Gastrocnemius medialis (tissue), 4 donors: ENCODE measurements around the gene MYCBP2. TPM values are rescaled to one million over a fixed set of nuclear protein-coding genes. Genes with fewer than 3 reads are reported as not detected.

Source experiments
- ATAC-seq, 2 donors: fragments of 150-250 bp; one replicate each; pipeline ENCODE4 v1.9.1; 2016
- DNase-seq, 2 donors: peaks; one replicate each; pipeline ENCODE4 v3.0.0-alpha.2; 2019
- H3K27ac ChIP-seq, 4 donors: fragments of 200-600 bp; sonication (generic); 1 replicate in 1 of 4; 2 replicates in 3 of 4; pipeline ENCODE4 v1.5.1; 2016 to 2018; ENCODE audit warnings: mild to moderate bottlenecking in 2 of 4, moderate library complexity in 1 of 4
- H3K27me3 ChIP-seq, 3 donors: fragments of 200-600 bp; sonication (generic) in 2 of 3; 1 replicate in 1 of 3; 2 replicates in 2 of 3; pipeline versions ENCODE4 v1.5.1 to v1.6.0; 2016 to 2019; ENCODE audit warnings: mild to moderate bottlenecking in 1 of 3, moderate library complexity in 1 of 3
- H3K36me3 ChIP-seq, 2 donors: fragments of 200-600 bp; sonication (generic) in 1 of 2; one replicate each; pipeline ENCODE4 v1.5.1; 2017 to 2018
- H3K4me1 ChIP-seq, 2 donors: fragments of 200-600 bp; sonication (generic) in 1 of 2; one replicate each; pipeline ENCODE4 v1.5.1; 2016 to 2017; ENCODE audit warnings: mild to moderate bottlenecking in 2 of 2
- H3K4me3 ChIP-seq, 4 donors: fragments of 200-600 bp; sonication (generic) in 3 of 4; 1 replicate in 1 of 4; 2 replicates in 3 of 4; pipeline ENCODE4 v1.5.1; 2016 to 2019; ENCODE audit warnings: mild to moderate bottlenecking in 2 of 4
- H3K9me3 ChIP-seq, 3 donors: fragments of 200-600 bp; sonication (generic) in 2 of 3; 1 replicate in 1 of 3; 2 replicates in 2 of 3; pipeline ENCODE4 v1.5.1; 2016 to 2019
- CTCF ChIP-seq, 5 experiments: fragments of 450-650 bp in 3 of 5; fragments of 200-600 bp in 2 of 5; sonication (generic) in 2 of 5; IDR thresholded peaks in 4 of 5; conservative IDR thresholded peaks in 1 of 5; 1 replicate in 4 of 5; 2 replicates in 1 of 5; pipeline ENCODE4 v1.5.1; 2016 to 2019; ENCODE audit warnings: antibody characterized with exemption in 5 of 5, mild to moderate bottlenecking in 3 of 5, moderate library complexity in 3 of 5
- POLR2A ChIP-seq, 2 donors: fragments of 450-650 bp; IDR thresholded peaks; one replicate each; pipeline ENCODE4 v1.6.1; 2017; ENCODE audit warnings: antibody characterized with exemption in 2 of 2, mild to moderate bottlenecking in 2 of 2, moderate library complexity in 2 of 2
- in situ Hi-C, 4 donors: fragments of 200-750 bp; cut with MboI; loops; one replicate each; pipeline versions ENCODE4 v1.15.0 to v1.8.0; 2017; ENCODE audit warnings: low sequenced_read_pairs in 4 of 4
- intact Hi-C: fragments of 100-400 bp; cut with DNase I; formaldehyde crosslinking; loops from one replicate; pipeline ENCODE4 v1.15.1; 2023; ENCODE audit warnings: low total_unique reads
- total RNA-seq, 4 donors: library from RNA; depleted of rRNA; stranded (reverse); fragments of >200 nt; gene quantifications; one replicate each; pipeline versions ENCODE4 v1.1.0 to v1.2.3, GENCODE V29; 2016

The MYCBP2 gene
- total RNA-seq, 4 donors from 2014 or later: 42.1 to 56.9 (median 45.1) TPM

DNA sequence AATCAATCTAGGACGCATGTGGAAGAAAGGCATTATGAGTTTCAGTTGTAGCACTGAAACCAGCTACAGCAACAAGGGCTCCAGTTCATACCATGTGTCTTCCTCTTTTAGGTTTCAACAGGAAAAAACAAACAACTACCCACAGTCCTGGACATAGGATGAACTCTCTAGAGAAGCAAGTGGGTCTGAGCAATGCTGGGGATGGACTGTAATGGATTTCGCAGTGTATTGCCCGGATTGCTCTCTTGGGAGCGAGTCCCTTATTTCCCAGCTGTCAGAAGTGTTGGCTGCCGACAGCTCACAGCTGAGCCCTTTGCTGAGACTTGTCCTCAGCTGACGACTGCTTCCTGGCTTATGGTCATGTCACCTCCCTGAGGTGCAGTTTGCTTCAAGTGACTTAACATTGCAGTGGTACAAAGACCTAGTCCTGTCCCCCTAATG, 12.1 kb upstream of the MYCBP2 start:
- TF ChIP-seq CTCF (IDR thresholded peaks at IDR 0.05 in 4 of 5, conservative IDR thresholded peaks at IDR 0.05 in 1 of 5) (no peak), POLR2A (IDR thresholded peaks at IDR 0.05) (no peak)
- in situ Hi-C loops: no loop called here
- H3K4me1 ChIP-seq: no peaks in the 10 kb centered on the region
- intact Hi-C loops: no loop called here
- DNase-seq: no peak
- H3K9me3 ChIP-seq: no peaks in the 10 kb centered on the region
- H3K4me3 ChIP-seq: no peak overlapping the region
- no peaks in the 10 kb centered on the region for H3K27me3 ChIP-seq
- H3K27ac ChIP-seq: no peak overlapping the region
- no peaks in the 10 kb centered on the region for H3K36me3 ChIP-seq
- ATAC-seq: peak in 1 of 2 donors; percentile 55

DNA sequence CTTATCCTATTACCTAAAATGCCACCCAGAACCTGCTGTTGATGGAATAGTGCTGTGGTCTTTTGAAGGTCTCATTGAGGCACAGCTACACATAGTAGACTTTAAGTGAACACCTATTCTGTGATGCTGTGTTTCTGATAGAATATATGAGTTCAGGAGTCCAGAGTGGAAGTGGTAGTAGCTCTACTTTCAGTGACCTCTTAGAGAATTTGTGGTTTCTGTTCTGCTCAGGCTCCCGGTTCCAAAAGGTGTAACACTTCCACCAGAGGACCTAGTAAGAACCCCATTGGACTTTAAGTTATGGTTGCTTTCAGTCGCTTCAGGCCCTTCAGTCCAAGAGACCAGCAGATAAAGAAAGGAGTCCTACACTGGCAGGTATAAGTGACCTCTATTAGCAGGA, 11.4 kb upstream of the MYCBP2 start:
- in situ Hi-C loops: no loop called here

DNA sequence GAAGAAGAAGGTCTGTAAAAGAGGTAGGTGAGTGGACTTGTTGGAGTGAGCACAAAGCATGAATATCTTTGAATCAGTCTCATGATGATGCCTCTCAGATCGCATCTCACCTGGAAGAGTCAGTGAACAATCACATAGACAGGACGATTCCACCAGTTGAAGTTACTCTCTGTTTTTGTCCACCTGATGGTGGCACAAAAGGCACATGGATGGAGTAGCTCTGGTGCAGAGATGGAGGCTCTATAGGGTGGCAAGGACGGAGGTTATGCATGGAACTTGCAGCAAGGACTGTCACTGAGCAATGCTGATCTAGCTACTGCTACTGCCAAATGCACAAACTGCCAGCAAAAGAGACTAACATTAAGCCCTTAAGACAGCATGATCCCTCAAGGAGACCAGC, 10.3 kb upstream of the MYCBP2 start:
- DNase-seq: no peak
- in situ Hi-C loops: no loop called here
- ATAC-seq: no peak
- Histone ChIP-seq H3K4me1 (no peaks in the 10 kb centered on the region), H3K4me3 (no peak overlapping the region), H3K9me3 (no peaks in the 10 kb centered on the region), H3K27ac (no peak overlapping the region), H3K27me3 (no peaks in the 10 kb centered on the region), H3K36me3 (no peaks in the 10 kb centered on the region)
- no peak for TF ChIP-seq POLR2A (IDR thresholded peaks at IDR 0.05)
- no peak for TF ChIP-seq CTCF (IDR thresholded peaks at IDR 0.05 in 4 of 5, conservative IDR thresholded peaks at IDR 0.05 in 1 of 5)
- intact Hi-C loops: no loop called here

More for the DNA sequence above, 11.4 kb upstream of the MYCBP2 start:
- H3K27ac ChIP-seq: no peak overlapping the region
- DNase-seq (no peak), ATAC-seq (no peak)
- no peaks in the 10 kb centered on the region for H3K27me3 ChIP-seq
- H3K36me3 ChIP-seq: no peaks in the 10 kb centered on the region
- no peak for TF ChIP-seq POLR2A (IDR thresholded peaks at IDR 0.05)
- intact Hi-C loops: no loop called here
- no peaks in the 10 kb centered on the region for H3K4me1 ChIP-seq
- no peaks in the 10 kb centered on the region for H3K9me3 ChIP-seq
- H3K4me3 ChIP-seq: no peak overlapping the region

GRCh38 chr13:77335543-77335942, 8.6 kb upstream of the MYCBP2 start:
- Histone ChIP-seq H3K9me3 (no peaks in the 10 kb centered on the region), H3K4me1 (peaks cover 0 to under 1% of the 10 kb centered on the region in 2 donors), H3K27ac (no peak overlapping the region), H3K4me3 (no peak overlapping the region), H3K27me3 (no peaks in the 10 kb centered on the region), H3K36me3 (no peaks in the 10 kb centered on the region)
- DNase-seq (no peak), ATAC-seq (no peak)
- TF ChIP-seq POLR2A (IDR thresholded peaks at IDR 0.05) (no peak), CTCF (IDR thresholded peaks at IDR 0.05 in 4 of 5, conservative IDR thresholded peaks at IDR 0.05 in 1 of 5) (no peak)
- intact Hi-C loops: no loop called here
- in situ Hi-C loops: no loop called here

- TF ChIP-seq POLR2A (IDR thresholded peaks at IDR 0.05): no peak
- in situ Hi-C loops: no loop called here
Observed at GRCh38 chr13:77333594-77333993, 6.7 kb upstream of the MYCBP2 start.

GRCh38 chr13:77331421-77331820, 4.5 kb upstream of the MYCBP2 start:
- no peak for ATAC-seq
- intact Hi-C loops (no loop called here), in situ Hi-C loops (no loop called here)
- Histone ChIP-seq H3K27ac (no peak overlapping the region), H3K9me3 (no peaks in the 10 kb centered on the region), H3K27me3 (no peaks in the 10 kb centered on the region), H3K4me1 (peaks cover 13 to 17% of the 10 kb centered on the region in 2 donors), H3K36me3 (no peaks in the 10 kb centered on the region), H3K4me3 (no peak overlapping the region)
- no peak for DNase-seq
- TF ChIP-seq CTCF (IDR thresholded peaks at IDR 0.05 in 4 of 5, conservative IDR thresholded peaks at IDR 0.05 in 1 of 5) (no peak), POLR2A (IDR thresholded peaks at IDR 0.05) (no peak)

More at GRCh38 chr13:77333594-77333993, 6.7 kb upstream of the MYCBP2 start:
- Histone ChIP-seq H3K36me3 (no peaks in the 10 kb centered on the region), H3K4me1 (peaks cover 4 to 10% of the 10 kb centered on the region in 2 donors), H3K27ac (no peak overlapping the region), H3K4me3 (no peak overlapping the region), H3K9me3 (no peaks in the 10 kb centered on the region), H3K27me3 (no peaks in the 10 kb centered on the region)
- no peak for DNase-seq
- intact Hi-C loops: no loop called here
- ATAC-seq: no peak
